AG04449 (cell line): ENCODE measurements around the gene NOP9.

ENCODE experiments used
- CTCF ChIA-PET: fragments of 350-600 bp; formaldehyde crosslinking; extraction: SDS; loops from one replicate; lab custom pipeline; 2021; ENCODE audit warnings: antibody characterized with exemption; lab: Yijun Ruan, JAX
- POLR2A ChIA-PET: fragments of 400-600, 350-600 bp; formaldehyde crosslinking; extraction: SDS; loops from one replicate; lab custom pipeline; 2020; ENCODE audit warnings: antibody characterized with exemption, inconsistent platforms; lab: Yijun Ruan, JAX
- DNase-seq: peaks from one replicate; pipeline ENCODE4 v3.0.0-alpha.2; 2010; ENCODE audit warnings: low read depth, low spot score
- H3K4me3 ChIP-seq: 2 replicates; pipeline ENCODE4 v1.5.1; 2011; ENCODE audit warnings: low read depth, mild to moderate bottlenecking, control low read depth, low read length
- CTCF ChIP-seq: IDR thresholded peaks from one replicate; pipeline ENCODE4 v1.5.1; 2011; ENCODE audit warnings: mild to moderate bottlenecking, moderate library complexity, low read length, control low read depth, inconsistent platforms; ENCODE audit not compliant: insufficient read depth; ENCODE audit errors: missing control alignments

NOP9 gene

GRCh38 chr14:24266344-24267244, 33.1 kb upstream of the NOP9 start:
- CTCF ChIA-PET = interaction anchor here (1.5 to 16.0 kb wide), 3 partner anchors 22 to 30 kb away, joined by 4 to 155 read pairs (median 8); partner anchors contain the start of gene TINF2
- no peak for TF ChIP-seq CTCF
- POLR2A ChIA-PET = no interaction called here
- no peak for DNase-seq
- H3K4me3 ChIP-seq = no peak overlapping the region

- TF ChIP-seq CTCF = no peak
- ChIA-PET POLR2A (interaction anchor here (1.0 kb wide), 1 partner anchor 25 kb away, joined by 3 read pairs; the partner anchor contains the start of gene TINF2), CTCF (interaction anchor here (0.7 to 6.1 kb wide), 4 partner anchors 8 to 41 kb away, joined by 3 to 57 read pairs (median 6); partner anchors contain the start of genes CIDEB, TGM1 and TINF2)
- no peak for DNase-seq
- H3K4me3 ChIP-seq = no peak overlapping the region
These were observed 32.1 kb upstream of the NOP9 start for GRCh38 chr14:24267516-24267915.

GRCh38 chr14:24268225-24268624, 31.4 kb upstream of the NOP9 start:
- ChIA-PET CTCF (interaction anchor here (0.7 to 6.1 kb wide), 7 partner anchors 8 to 40 kb away, joined by 3 to 57 read pairs (median 16); partner anchors contain the start of genes CIDEB, TGM1 and TINF2), POLR2A (interaction anchor here (1.0 kb wide), 1 partner anchor 26 kb away, joined by 3 read pairs; the partner anchor contains the start of gene TINF2)
- TF ChIP-seq CTCF = no peak
- DNase-seq = no peak
- no peak overlapping the region for H3K4me3 ChIP-seq

GRCh38 chr14:24269368-24269767, 30.3 kb upstream of the NOP9 start:
- no peak for TF ChIP-seq CTCF
- ChIA-PET POLR2A (no interaction called here), CTCF (interaction anchor here (1.1 to 6.1 kb wide), 9 partner anchors 10 to 56 kb away, joined by 3 to 57 read pairs (median 16); partner anchors contain the start of genes CHMP4A, CIDEB, DHRS1 and NOP9)
- H3K4me3 ChIP-seq = no peak overlapping the region
- DNase-seq = no peak

- ChIA-PET CTCF (interaction anchor here (1.0 to 6.1 kb wide), 10 partner anchors 10 to 113 kb away, joined by 3 to 57 read pairs (median 14); partner anchors contain the start of genes CHMP4A, CIDEB, DHRS1 and MDP1), POLR2A (interaction anchor here (1.5 to 2.2 kb wide), 4 partner anchors 28 to 81 kb away, joined by 4 to 27 read pairs (median 6); partner anchors contain the start of genes CHMP4A, IPO4 and TINF2)
- H3K4me3 ChIP-seq = no peak overlapping the region
- no peak for DNase-seq
- TF ChIP-seq CTCF = no peak
These were observed 29.6 kb upstream of the NOP9 start for GRCh38 chr14:24269910-24270536.
